ENCODE results near the gene CARMIL1. TPM values are rescaled to one million over a fixed set of nuclear protein-coding genes. Genes with fewer than 3 reads are reported as not detected.

The CARMIL1 gene
- 1 to 10 TPM; 1.3 to 1.5 TPM for total RNA-seq

GRCh38 chr6:25278914-25279747 is at the start of gene CARMIL1:
CARMIL1 (plus strand) TSS chr6:25279374; CDS start chr6:25279796, 422 bp downstream.
- Mint-ChIP-seq H3K4me1 (peaks cover 20% of the 10 kb centered on the region), H3K9me3 (no peaks in the 10 kb centered on the region), H3K27ac (no peak within 1 kb of the TSS), H3K36me3 (ENCODE audit: low read depth) (no peaks in the 10 kb centered on the region), H3K4me3 (peak within 1 kb of the TSS; percentile 75), H3K27me3 (peaks cover 19% of the 10 kb centered on the region)
- ChIA-PET CTCF (interaction anchor here (0.6 to 4.4 kb wide), 36 partner anchors 8 to 683 kb away, joined by 3 to 69 read pairs (median 4); no protein-coding TSS in a partner anchor), POLR2A (interaction anchor here (0.8 to 1.4 kb wide), 7 partner anchors 8 to 684 kb away, joined by 3 to 8 read pairs (median 3); partner anchors contain the start of gene TRIM38)
- peak; percentile 69 for DNase-seq

DNA sequence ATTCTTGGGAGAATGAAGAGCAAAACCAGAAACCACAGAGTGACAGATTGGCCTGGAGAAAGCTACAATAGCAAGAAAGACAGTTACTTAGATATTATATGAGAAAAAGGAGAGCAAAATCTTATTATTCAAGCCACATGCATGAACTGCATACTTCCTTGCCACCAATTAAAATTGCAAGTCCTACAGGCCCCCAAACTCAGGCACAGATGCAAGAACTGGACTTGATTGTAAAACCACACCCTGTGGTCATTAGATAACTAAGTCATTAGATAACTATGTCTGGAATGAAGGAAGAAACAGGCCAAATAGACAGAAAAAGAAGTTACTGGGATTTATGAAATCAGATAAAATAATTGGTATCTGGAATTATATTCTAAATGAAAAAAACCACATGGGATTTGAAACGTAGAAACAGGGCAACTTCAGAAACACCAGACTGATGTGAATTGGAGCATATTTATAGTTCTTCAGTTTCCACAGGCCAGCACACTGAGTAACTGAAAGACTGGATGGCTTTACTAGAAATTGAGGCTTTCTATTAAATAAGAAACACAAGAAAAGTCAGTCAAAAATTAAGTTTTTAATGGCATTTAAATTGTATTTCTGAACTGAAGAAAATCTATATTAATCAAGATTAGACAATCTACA is 49.4 kb upstream of the CARMIL1 start:
- H3K36me3 Mint-ChIP-seq (ENCODE audit: low read depth): no peaks in the 10 kb centered on the region
- ChIA-PET POLR2A (no interaction called here), CTCF (no interaction called here)
- no peak overlapping the region for H3K4me3 Mint-ChIP-seq
- H3K27ac Mint-ChIP-seq: no peak overlapping the region
- H3K4me1 Mint-ChIP-seq: no peaks in the 10 kb centered on the region
- no peak for DNase-seq
- no peaks in the 10 kb centered on the region for H3K9me3 Mint-ChIP-seq
- H3K27me3 Mint-ChIP-seq: no peaks in the 10 kb centered on the region

DNA sequence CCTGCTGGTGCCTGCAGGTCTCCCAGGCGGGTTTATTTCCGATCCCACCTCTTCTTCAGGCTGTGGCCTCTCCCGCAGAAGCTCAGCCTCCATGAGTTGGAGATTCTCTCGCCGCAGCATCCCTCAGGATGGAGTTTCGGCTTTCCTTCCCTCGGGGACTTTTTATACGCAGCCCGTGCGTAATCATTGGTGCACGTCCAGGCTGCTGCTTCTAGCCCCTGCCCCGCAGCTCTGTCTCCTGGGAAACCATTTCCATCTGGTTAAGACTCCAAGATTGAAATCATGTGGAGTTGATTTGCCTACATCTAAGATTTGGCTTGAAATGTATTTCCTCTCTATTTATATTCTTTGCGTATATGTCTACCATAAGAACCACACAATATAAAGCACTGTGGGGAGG is 46.7 kb upstream of the CARMIL1 start:
- ChIA-PET POLR2A (no interaction called here), CTCF (interaction anchor here (1.2 to 2.7 kb wide), 2 partner anchors 9 to 46 kb away, joined by 3 to 9 read pairs; no protein-coding TSS in a partner anchor)
- H3K4me1 Mint-ChIP-seq: peaks cover 3% of the 10 kb centered on the region
- no peak for DNase-seq
- no peaks in the 10 kb centered on the region for H3K27me3 Mint-ChIP-seq
- no peaks in the 10 kb centered on the region for H3K9me3 Mint-ChIP-seq
- H3K36me3 Mint-ChIP-seq (ENCODE audit: low read depth): no peaks in the 10 kb centered on the region
- H3K4me3 Mint-ChIP-seq: no peak overlapping the region
- H3K27ac Mint-ChIP-seq: no peak overlapping the region

DNA sequence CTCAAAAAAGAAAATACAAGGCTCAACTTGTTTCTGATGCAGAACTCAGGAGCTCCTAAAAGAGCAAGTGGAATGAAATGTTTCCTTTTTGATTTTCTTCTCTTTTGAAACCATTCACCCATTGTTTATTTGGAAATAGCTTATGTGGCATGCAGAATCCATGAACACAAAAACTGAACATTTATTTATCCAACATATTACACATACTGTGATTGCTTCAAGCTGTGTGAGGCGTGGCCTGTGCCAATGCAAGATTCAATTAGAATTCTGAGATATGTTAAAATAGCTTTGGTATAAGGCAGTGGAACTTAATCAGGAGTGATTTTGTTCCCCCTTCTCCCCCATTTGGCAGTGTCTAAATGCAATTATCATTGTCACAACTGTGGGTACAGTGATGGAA is 45.9 kb upstream of the CARMIL1 start:
- CTCF ChIA-PET: interaction anchor here (0.9 to 2.7 kb wide), 3 partner anchors 10 to 257 kb away, joined by 3 to 9 read pairs (median 4); no protein-coding TSS in a partner anchor
- Mint-ChIP-seq H3K27ac (no peak overlapping the region), H3K4me1 (peaks cover 3% of the 10 kb centered on the region), H3K27me3 (no peaks in the 10 kb centered on the region), H3K36me3 (ENCODE audit: low read depth) (no peaks in the 10 kb centered on the region), H3K4me3 (no peak overlapping the region), H3K9me3 (no peaks in the 10 kb centered on the region)
- POLR2A ChIA-PET: no interaction called here
- no peak for DNase-seq

DNA sequence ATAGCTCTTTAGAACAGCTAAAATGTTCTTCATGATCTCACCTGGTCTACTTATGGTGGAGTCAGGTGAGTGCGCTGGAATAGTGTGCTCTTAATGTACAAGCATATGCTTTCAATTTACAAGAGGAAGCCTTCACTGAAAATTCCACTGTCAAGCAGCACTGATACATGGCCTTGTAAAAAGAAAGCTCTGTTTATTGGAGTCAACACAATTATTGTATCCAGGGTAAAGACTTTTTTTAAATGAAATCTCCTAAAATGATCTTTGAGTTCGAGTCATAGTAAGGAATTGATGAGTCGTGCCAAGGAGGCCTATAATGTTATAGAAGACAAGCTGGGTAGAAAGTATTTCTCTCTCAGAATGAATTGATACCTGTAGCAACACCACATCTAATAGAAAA is 41.6 kb upstream of the CARMIL1 start:
- POLR2A ChIA-PET: no interaction called here
- DNase-seq: no peak
- Mint-ChIP-seq H3K9me3 (no peaks in the 10 kb centered on the region), H3K4me1 (peaks cover 3% of the 10 kb centered on the region), H3K4me3 (no peak overlapping the region), H3K36me3 (ENCODE audit: low read depth) (no peaks in the 10 kb centered on the region), H3K27ac (no peak overlapping the region), H3K27me3 (peaks cover 2% of the 10 kb centered on the region)
- CTCF ChIA-PET: interaction anchor here (0.7 kb wide), 1 partner anchor 306 kb away, joined by 4 read pairs; no protein-coding TSS in a partner anchor

GRCh38 chr6:25239059-25239458 is 40.1 kb upstream of the CARMIL1 start:
- Mint-ChIP-seq H3K27ac (no peak overlapping the region), H3K27me3 (peaks cover 2% of the 10 kb centered on the region), H3K4me1 (peaks cover 3% of the 10 kb centered on the region), H3K9me3 (no peaks in the 10 kb centered on the region), H3K36me3 (ENCODE audit: low read depth) (no peaks in the 10 kb centered on the region), H3K4me3 (no peak overlapping the region)
- ChIA-PET POLR2A (no interaction called here), CTCF (interaction anchor here (1.2 to 1.4 kb wide), 2 partner anchors 16 to 26 kb away, joined by 3 to 4 read pairs; no protein-coding TSS in a partner anchor)
- DNase-seq: no peak

DNA sequence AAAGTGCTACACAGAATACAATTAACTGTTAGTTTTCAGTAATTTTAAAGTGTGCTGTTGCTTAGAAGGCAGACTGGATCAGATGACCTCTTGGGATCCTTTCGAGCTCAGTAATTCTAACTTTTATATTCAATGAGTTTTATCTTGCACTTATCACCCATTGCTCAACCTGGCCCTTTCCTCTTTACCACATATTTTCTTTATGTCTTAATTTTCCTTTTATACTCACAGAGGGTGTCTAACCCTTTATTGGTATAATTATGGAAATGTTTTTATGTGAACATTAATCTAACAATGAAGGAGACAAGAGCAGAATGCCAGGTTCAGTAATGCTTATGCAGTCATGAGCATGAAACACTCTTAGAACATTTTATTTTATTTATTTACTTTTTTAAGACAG is 39.7 kb upstream of the CARMIL1 start:
- ChIA-PET POLR2A (no interaction called here), CTCF (interaction anchor here (1.2 to 1.4 kb wide), 2 partner anchors 16 to 26 kb away, joined by 3 to 4 read pairs; no protein-coding TSS in a partner anchor)
- Mint-ChIP-seq H3K27me3 (peaks cover 2% of the 10 kb centered on the region), H3K27ac (no peak overlapping the region), H3K9me3 (no peaks in the 10 kb centered on the region), H3K4me1 (peaks cover 3% of the 10 kb centered on the region), H3K4me3 (no peak overlapping the region), H3K36me3 (ENCODE audit: low read depth) (no peaks in the 10 kb centered on the region)
- no peak for DNase-seq

GRCh38 chr6:25242567-25242966 is 36.6 kb upstream of the CARMIL1 start:
- no peaks in the 10 kb centered on the region for H3K36me3 Mint-ChIP-seq (ENCODE audit: low read depth)
- peaks cover 2% of the 10 kb centered on the region for H3K4me1 Mint-ChIP-seq

GRCh38 chr6:25244865-25245264 is 34.3 kb upstream of the CARMIL1 start:
- Mint-ChIP-seq H3K36me3 (ENCODE audit: low read depth) (no peaks in the 10 kb centered on the region), H3K4me1 (peaks cover 2% of the 10 kb centered on the region), H3K9me3 (no peaks in the 10 kb centered on the region), H3K27me3 (peaks cover 2% of the 10 kb centered on the region), H3K4me3 (no peak overlapping the region), H3K27ac (no peak overlapping the region)
- ChIA-PET CTCF (interaction anchor here (1.3 kb wide), 2 partner anchors 21 to 473 kb away, joined by 3 to 4 read pairs; no protein-coding TSS in a partner anchor), POLR2A (no interaction called here)
- DNase-seq: no peak

More at GRCh38 chr6:25242567-25242966, 36.6 kb upstream of the CARMIL1 start:
- H3K4me3 Mint-ChIP-seq: no peak overlapping the region
- CTCF ChIA-PET: interaction anchor here (0.9 kb wide), 1 partner anchor 19 kb away, joined by 3 read pairs; no protein-coding TSS in a partner anchor
- H3K27ac Mint-ChIP-seq: no peak overlapping the region
- H3K27me3 Mint-ChIP-seq: peaks cover 2% of the 10 kb centered on the region
- H3K9me3 Mint-ChIP-seq: no peaks in the 10 kb centered on the region
- POLR2A ChIA-PET: no interaction called here
- no peak for DNase-seq

GRCh38 chr6:25248123-25248522 is 31.1 kb upstream of the CARMIL1 start:
- no peak overlapping the region for H3K27ac Mint-ChIP-seq
- no peaks in the 10 kb centered on the region for H3K9me3 Mint-ChIP-seq
- no peak overlapping the region for H3K4me3 Mint-ChIP-seq
- POLR2A ChIA-PET: no interaction called here
- H3K27me3 Mint-ChIP-seq: peaks cover 3% of the 10 kb centered on the region
- DNase-seq: no peak
- H3K36me3 Mint-ChIP-seq (ENCODE audit: low read depth): no peaks in the 10 kb centered on the region
- H3K4me1 Mint-ChIP-seq: peaks cover 11% of the 10 kb centered on the region
- CTCF ChIA-PET: no interaction called here

DNA sequence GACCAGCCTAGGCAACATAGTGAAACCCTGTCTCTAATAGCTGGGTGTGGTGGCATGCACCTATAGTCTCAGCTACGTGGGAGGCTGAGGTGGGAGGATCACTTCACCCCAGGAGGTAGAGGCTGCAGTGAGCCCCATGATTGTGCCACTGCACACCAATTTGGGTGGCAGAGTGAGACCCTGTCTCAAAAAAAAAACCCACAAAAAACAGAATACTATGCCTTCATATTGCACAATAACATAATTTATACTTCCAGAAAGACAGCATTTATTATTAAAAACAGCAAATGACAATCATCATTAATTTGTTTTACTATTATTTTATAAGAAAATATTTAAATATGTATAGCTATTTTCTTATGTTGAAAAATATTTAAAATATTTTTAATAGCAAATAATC is 30.0 kb upstream of the CARMIL1 start:
- Mint-ChIP-seq H3K27ac (no peak overlapping the region), H3K36me3 (ENCODE audit: low read depth) (no peaks in the 10 kb centered on the region), H3K9me3 (no peaks in the 10 kb centered on the region), H3K4me1 (peaks cover 11% of the 10 kb centered on the region), H3K27me3 (peaks cover 5% of the 10 kb centered on the region), H3K4me3 (no peak overlapping the region)
- no peak for DNase-seq
- ChIA-PET POLR2A (no interaction called here), CTCF (interaction anchor here (1.0 to 4.2 kb wide), 5 partner anchors 15 to 241 kb away, joined by 3 to 28 read pairs (median 6); partner anchors contain the start of gene CARMIL1)

DNA sequence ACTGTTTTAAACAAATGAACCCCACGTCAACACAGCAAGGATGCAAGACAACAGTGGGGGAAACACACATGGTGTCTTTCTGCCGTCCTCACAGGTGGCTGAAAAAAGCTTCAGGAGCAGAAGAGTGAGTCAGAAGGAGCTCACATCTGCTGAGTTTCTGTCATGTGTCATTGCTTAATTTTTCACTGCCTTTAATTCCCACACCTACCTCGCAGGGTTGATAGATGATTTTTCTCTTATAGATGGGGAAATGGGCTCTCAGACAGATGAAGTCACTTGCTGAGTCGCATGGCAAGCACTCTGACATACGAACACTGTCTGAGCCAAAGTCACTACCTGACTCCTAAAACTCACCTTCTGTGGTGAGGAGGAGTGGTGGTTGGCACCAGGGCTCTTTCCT is 28.3 kb upstream of the CARMIL1 start:
- H3K4me3 Mint-ChIP-seq: no peak overlapping the region
- ChIA-PET POLR2A (no interaction called here), CTCF (interaction anchor here (4.2 kb wide), 1 partner anchor 14 kb away, joined by 28 read pairs; no protein-coding TSS in a partner anchor)

GRCh38 chr6:25251426-25251825 is 27.7 kb upstream of the CARMIL1 start:
- Mint-ChIP-seq H3K27me3 (peaks cover 5% of the 10 kb centered on the region), H3K4me1 (peaks cover 10% of the 10 kb centered on the region), H3K36me3 (ENCODE audit: low read depth) (no peaks in the 10 kb centered on the region), H3K4me3 (no peak overlapping the region), H3K9me3 (no peaks in the 10 kb centered on the region), H3K27ac (no peak overlapping the region)
- ChIA-PET CTCF (interaction anchor here (0.9 to 4.2 kb wide), 2 partner anchors 13 to 28 kb away, joined by 3 to 28 read pairs; no protein-coding TSS in a partner anchor), POLR2A (no interaction called here)
- DNase-seq: no peak

More for the DNA sequence above, 28.3 kb upstream of the CARMIL1 start:
- Mint-ChIP-seq H3K36me3 (ENCODE audit: low read depth) (no peaks in the 10 kb centered on the region), H3K27me3 (peaks cover 5% of the 10 kb centered on the region), H3K9me3 (no peaks in the 10 kb centered on the region), H3K27ac (no peak overlapping the region), H3K4me1 (peaks cover 10% of the 10 kb centered on the region)
- no peak for DNase-seq
